ENCODE measurements around the gene CYP1B1.

CYP1B1 gene

DNA sequence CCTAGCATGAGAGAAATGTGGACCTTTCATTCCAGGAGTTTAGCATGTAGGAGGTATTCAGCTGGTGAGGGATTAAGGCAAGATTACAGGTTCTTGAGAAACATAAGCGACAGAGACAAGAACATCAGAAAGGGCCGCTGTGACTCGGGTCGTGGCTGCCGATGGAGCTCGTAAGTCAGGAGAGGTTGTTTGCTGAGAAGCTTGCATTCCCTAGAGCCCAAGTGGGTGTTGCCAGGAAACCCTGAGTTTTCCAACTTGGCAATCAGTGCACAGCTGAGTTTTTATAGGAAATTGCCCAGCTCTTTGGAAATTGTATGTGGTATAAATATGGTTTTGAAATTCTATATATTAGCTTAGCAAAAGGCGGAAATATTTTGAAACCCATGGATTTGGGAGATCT is 46.4 kb upstream of the CYP1B1 start:
- Histone ChIP-seq H3K4me2 (ENCODE audit: low read depth, low read length) (no peak overlapping the region), H3K9ac (ENCODE audit: low read length) (no peak overlapping the region), H3K79me2 (ENCODE audit: low read length) (no peaks in the 10 kb centered on the region), H2AFZ (ENCODE audit: low read length) (no peak overlapping the region), H3K27ac (ENCODE audit: low read length) (no peak overlapping the region), H3K9me2 (replicated peaks; ENCODE audit: insufficient read depth, low read length) (no peaks in the 10 kb centered on the region), H3K4me3 (ENCODE audit: low read length) (no peak overlapping the region), H3K4me1 (ENCODE audit: low read length) (no peaks in the 10 kb centered on the region), H3F3A (ENCODE audit: insufficient read depth, low read length) (no peaks in the 10 kb centered on the region), H3K9me3 (replicated peaks; ENCODE audit: insufficient read depth, low read length) (no peaks in the 10 kb centered on the region), H4K20me1 (ENCODE audit: insufficient read depth, low read length) (no peaks in the 10 kb centered on the region), H3K27me3 (replicated peaks; ENCODE audit: insufficient read depth, low read length) (no peaks in the 10 kb centered on the region), H3K36me3 (replicated peaks; ENCODE audit: insufficient read depth, low read length) (no peaks in the 10 kb centered on the region)
- TF ChIP-seq, protein P1, sequence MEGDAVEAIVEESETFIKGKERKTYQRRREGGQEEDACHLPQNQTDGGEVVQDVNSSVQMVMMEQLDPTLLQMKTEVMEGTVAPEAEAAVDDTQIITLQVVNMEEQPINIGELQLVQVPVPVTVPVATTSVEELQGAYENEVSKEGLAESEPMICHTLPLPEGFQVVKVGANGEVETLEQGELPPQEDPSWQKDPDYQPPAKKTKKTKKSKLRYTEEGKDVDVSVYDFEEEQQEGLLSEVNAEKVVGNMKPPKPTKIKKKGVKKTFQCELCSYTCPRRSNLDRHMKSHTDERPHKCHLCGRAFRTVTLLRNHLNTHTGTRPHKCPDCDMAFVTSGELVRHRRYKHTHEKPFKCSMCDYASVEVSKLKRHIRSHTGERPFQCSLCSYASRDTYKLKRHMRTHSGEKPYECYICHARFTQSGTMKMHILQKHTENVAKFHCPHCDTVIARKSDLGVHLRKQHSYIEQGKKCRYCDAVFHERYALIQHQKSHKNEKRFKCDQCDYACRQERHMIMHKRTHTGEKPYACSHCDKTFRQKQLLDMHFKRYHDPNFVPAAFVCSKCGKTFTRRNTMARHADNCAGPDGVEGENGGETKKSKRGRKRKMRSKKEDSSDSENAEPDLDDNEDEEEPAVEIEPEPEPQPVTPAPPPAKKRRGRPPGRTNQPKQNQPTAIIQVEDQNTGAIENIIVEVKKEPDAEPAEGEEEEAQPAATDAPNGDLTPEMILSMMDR (IDR thresholded peaks at IDR 0.05; ENCODE audit: low read length) = no peak
- TF ChIP-seq EZH2phosphoT487 (IDR thresholded peaks at IDR 0.05; ENCODE audit: low read length) = no peak
- DNase-seq = no peak

DNA sequence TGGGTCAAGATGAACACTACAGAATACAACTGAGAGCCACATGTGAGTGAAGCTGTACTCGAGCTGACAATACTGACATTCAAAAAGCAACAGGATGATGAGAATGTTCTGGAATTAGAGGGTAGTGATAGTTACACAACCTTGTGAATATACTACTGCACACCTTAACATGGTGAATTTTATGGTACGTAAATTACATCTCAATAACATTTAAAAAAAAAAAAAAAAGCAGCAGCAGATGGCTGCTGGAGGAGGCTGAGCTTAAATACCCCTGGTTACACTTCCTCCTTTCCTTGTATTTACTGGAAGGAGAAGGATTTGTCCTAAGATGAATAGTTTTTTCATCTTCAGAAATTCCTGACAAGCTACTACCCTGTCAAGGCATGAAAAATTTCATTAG is 45.5 kb upstream of the CYP1B1 start:
- H4K20me1 ChIP-seq (ENCODE audit: insufficient read depth, low read length) = no peaks in the 10 kb centered on the region
- no peaks in the 10 kb centered on the region for H3K9me3 ChIP-seq (replicated peaks; ENCODE audit: insufficient read depth, low read length)
- H2AFZ ChIP-seq (ENCODE audit: low read length) = no peak overlapping the region
- TF ChIP-seq EZH2 (optimal IDR thresholded peaks at IDR 0.05; ENCODE audit: low read depth, low read length) (no peak), EZH2phosphoT487 (IDR thresholded peaks at IDR 0.05; ENCODE audit: low read length) (no peak)
- TF ChIP-seq, protein P1 (IDR thresholded peaks at IDR 0.05; ENCODE audit: low read length) = no peak
- no peaks in the 10 kb centered on the region for H3K36me3 ChIP-seq (replicated peaks; ENCODE audit: insufficient read depth, low read length)
- DNase-seq = no peak
- H3K27ac ChIP-seq (ENCODE audit: low read length) = no peak overlapping the region
- H3K79me2 ChIP-seq (ENCODE audit: low read length) = no peaks in the 10 kb centered on the region
- H3K4me1 ChIP-seq (ENCODE audit: low read length) = no peaks in the 10 kb centered on the region
- no peaks in the 10 kb centered on the region for H3K27me3 ChIP-seq (replicated peaks; ENCODE audit: insufficient read depth, low read length)
- no peak overlapping the region for H3K9ac ChIP-seq (ENCODE audit: low read length)
- H3K4me2 ChIP-seq (ENCODE audit: low read depth, low read length) = no peak overlapping the region
- H3K9me2 ChIP-seq (replicated peaks; ENCODE audit: insufficient read depth, low read length) = no peaks in the 10 kb centered on the region
- no peaks in the 10 kb centered on the region for H3F3A ChIP-seq (ENCODE audit: insufficient read depth, low read length)
- no peak overlapping the region for H3K4me3 ChIP-seq (ENCODE audit: low read length)

DNA sequence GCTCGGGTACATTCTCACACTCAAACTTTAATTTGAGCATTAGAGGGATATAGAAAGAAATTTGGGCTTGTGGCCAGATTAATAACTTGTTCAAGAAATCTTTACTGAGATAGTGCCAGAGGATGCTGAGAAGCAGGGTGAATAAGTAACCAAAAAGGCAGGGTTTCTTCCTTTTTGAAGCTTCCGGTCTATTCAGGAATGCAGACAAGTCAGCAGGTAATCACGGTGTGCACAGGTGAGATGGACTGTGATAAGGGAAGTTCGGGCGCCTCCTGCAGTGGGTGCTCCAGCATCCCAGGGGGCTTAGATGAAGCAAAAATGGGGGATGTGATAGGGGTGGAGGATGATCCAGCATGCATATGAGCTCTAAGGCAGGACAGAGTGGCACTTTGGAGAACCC is 44.9 kb upstream of the CYP1B1 start:
- H3K27ac ChIP-seq (ENCODE audit: low read length) = no peak overlapping the region

More for the DNA sequence above, 44.9 kb upstream of the CYP1B1 start:
- Histone ChIP-seq H3K4me1 (ENCODE audit: low read length) (no peaks in the 10 kb centered on the region), H3K27me3 (replicated peaks; ENCODE audit: insufficient read depth, low read length) (no peaks in the 10 kb centered on the region), H3K9ac (ENCODE audit: low read length) (no peak overlapping the region), H3F3A (ENCODE audit: insufficient read depth, low read length) (no peaks in the 10 kb centered on the region), H2AFZ (ENCODE audit: low read length) (no peak overlapping the region), H3K79me2 (ENCODE audit: low read length) (no peaks in the 10 kb centered on the region), H3K4me3 (ENCODE audit: low read length) (no peak overlapping the region), H3K4me2 (ENCODE audit: low read depth, low read length) (no peak overlapping the region), H3K9me2 (replicated peaks; ENCODE audit: insufficient read depth, low read length) (no peaks in the 10 kb centered on the region), H3K9me3 (replicated peaks; ENCODE audit: insufficient read depth, low read length) (no peaks in the 10 kb centered on the region), H4K20me1 (ENCODE audit: insufficient read depth, low read length) (no peaks in the 10 kb centered on the region), H3K36me3 (replicated peaks; ENCODE audit: insufficient read depth, low read length) (no peaks in the 10 kb centered on the region)
- TF ChIP-seq, protein P1 (IDR thresholded peaks at IDR 0.05; ENCODE audit: low read length) = no peak
- TF ChIP-seq EZH2phosphoT487 (IDR thresholded peaks at IDR 0.05; ENCODE audit: low read length) (no peak), EZH2 (optimal IDR thresholded peaks at IDR 0.05; ENCODE audit: low read depth, low read length) (no peak)
- no peak for DNase-seq
